Neuronal stem cell (in vitro differentiated cells): ENCODE data around the gene TSPAN15.

Experiments
- DNase-seq: peaks from one replicate; pipeline ENCODE4 v3.0.0-alpha.2; 2013; ENCODE audit warnings: low spot score
- H2AFZ ChIP-seq: one replicate; pipeline ENCODE4 v1.6.1; 2013; ENCODE audit warnings: mild to moderate bottlenecking, low read length, inconsistent platforms
- H2AK5ac ChIP-seq: 2 replicates; pipeline ENCODE4 v1.6.1; 2013; ENCODE audit warnings: low read depth, mild to moderate bottlenecking, inconsistent platforms, low read length, moderate library complexity, mixed read lengths
- H2BK120ac ChIP-seq: 2 replicates; pipeline ENCODE4 v1.6.1; 2013; ENCODE audit warnings: low read depth, mild to moderate bottlenecking, inconsistent platforms, low read length, moderate library complexity, mixed read lengths
- H2BK12ac ChIP-seq: one replicate; pipeline ENCODE4 v1.6.1; 2013; ENCODE audit warnings: low read length, inconsistent platforms
- H2BK15ac ChIP-seq: 2 replicates; pipeline ENCODE4 v1.6.1; 2013; ENCODE audit warnings: mild to moderate bottlenecking, low read length, inconsistent platforms, mixed read lengths
- H2BK5ac ChIP-seq: one replicate; pipeline ENCODE4 v1.6.1; 2013; ENCODE audit warnings: inconsistent platforms, mild to moderate bottlenecking, low read length, moderate library complexity
- H3K14ac ChIP-seq: one replicate; pipeline ENCODE4 v1.6.1; 2013; ENCODE audit warnings: low read length, inconsistent platforms
- H3K18ac ChIP-seq: 2 replicates; pipeline ENCODE4 v1.6.1; 2013; ENCODE audit warnings: low read length, inconsistent platforms
- H3K23ac ChIP-seq: 2 replicates; pipeline ENCODE4 v1.6.1; 2013; ENCODE audit warnings: low read depth, mild to moderate bottlenecking, mixed read lengths, low read length, inconsistent platforms; ENCODE audit not compliant: poor library complexity
- H3K27ac ChIP-seq: replicated peaks from 3 replicates; pipeline ENCODE4 v1.5.1; 2013; ENCODE audit warnings: low read length, inconsistent platforms
- H3K27me3 ChIP-seq, 3 experiments: 2 replicates each; pipeline ENCODE4 v1.6.1; 2013; ENCODE audit warnings: low read length in 3 of 3, mild to moderate bottlenecking in 2 of 3, inconsistent platforms in 1 of 3, low read depth in 1 of 3, mixed read lengths in 1 of 3, moderate library complexity in 1 of 3; ENCODE audit not compliant: control insufficient read depth in 3 of 3, insufficient read depth in 3 of 3
- H3K36me3 ChIP-seq, 2 donors: replicated peaks in 1 of 2; 2 replicates each; pipeline ENCODE4 v1.6.1; 2013; ENCODE audit warnings: low read length in 2 of 2; ENCODE audit not compliant: control insufficient read depth in 2 of 2, insufficient read depth in 2 of 2
- H3K4ac ChIP-seq: 2 replicates; pipeline ENCODE4 v1.6.1; 2013; ENCODE audit warnings: inconsistent platforms, mild to moderate bottlenecking, low read length, moderate library complexity
- H3K4me1 ChIP-seq, 2 donors: 1 replicate in 1 of 2; 2 replicates in 1 of 2; pipeline ENCODE4 v1.6.1; 2013; ENCODE audit warnings: low read length in 2 of 2, low read depth in 1 of 2; ENCODE audit not compliant: control insufficient read depth in 2 of 2, insufficient read depth in 1 of 2
- H3K4me2 ChIP-seq: one replicate; pipeline ENCODE4 v1.6.1; 2013; ENCODE audit warnings: mild to moderate bottlenecking, low read length, inconsistent platforms; ENCODE audit not compliant: insufficient read depth, poor library complexity, severe bottlenecking
- H3K4me3 ChIP-seq, 2 donors: 2 replicates each; pipeline ENCODE4 v1.5.1; 2013; ENCODE audit warnings: low read length in 2 of 2, mild to moderate bottlenecking in 2 of 2, inconsistent platforms in 1 of 2, moderate library complexity in 1 of 2
- H3K79me1 ChIP-seq: one replicate; pipeline ENCODE4 v1.6.1; 2013; ENCODE audit warnings: low read depth, mild to moderate bottlenecking, inconsistent platforms, low read length, moderate library complexity
- H3K9ac ChIP-seq: one replicate; pipeline ENCODE4 v1.6.1; 2013; ENCODE audit warnings: mild to moderate bottlenecking, low read depth, low read length, inconsistent platforms; ENCODE audit not compliant: poor library complexity
- H3K9me3 ChIP-seq, 2 donors: replicated peaks in 1 of 2; 2 replicates each; pipeline versions ENCODE3 to v1.6.1; 2013; ENCODE audit warnings: low read length in 2 of 2, mild to moderate bottlenecking in 2 of 2, inconsistent platforms in 1 of 2, low read depth in 1 of 2, mixed read lengths in 1 of 2, moderate library complexity in 1 of 2; ENCODE audit not compliant: control insufficient read depth in 2 of 2, insufficient read depth in 1 of 2
- H4K8ac ChIP-seq: one replicate; pipeline ENCODE4 v1.6.1; 2013; ENCODE audit warnings: low read depth, mild to moderate bottlenecking, inconsistent platforms, low read length, moderate library complexity
- H4K91ac ChIP-seq: one replicate; pipeline ENCODE4 v1.6.1; 2013; ENCODE audit warnings: low read length, low read depth, mild to moderate bottlenecking, inconsistent platforms; ENCODE audit not compliant: poor library complexity
- WGBS, 2 donors: extraction: QIAGEN DNeasy Blood & Tissue Kit; methylation state at CpG; one replicate each; pipeline ENCODE4 v1.1.7; 2013; ENCODE audit warnings: missing lambda C conversion rate in 2 of 2, mixed read lengths in 1 of 2; ENCODE audit not compliant: insufficient read length in 2 of 2, insufficient replicate concordance in 1 of 2; ENCODE audit errors: extremely low coverage in 2 of 2; 5-methylcytosine and 5-hydroxymethylcytosine counted together

Gene TSPAN15

DNA sequence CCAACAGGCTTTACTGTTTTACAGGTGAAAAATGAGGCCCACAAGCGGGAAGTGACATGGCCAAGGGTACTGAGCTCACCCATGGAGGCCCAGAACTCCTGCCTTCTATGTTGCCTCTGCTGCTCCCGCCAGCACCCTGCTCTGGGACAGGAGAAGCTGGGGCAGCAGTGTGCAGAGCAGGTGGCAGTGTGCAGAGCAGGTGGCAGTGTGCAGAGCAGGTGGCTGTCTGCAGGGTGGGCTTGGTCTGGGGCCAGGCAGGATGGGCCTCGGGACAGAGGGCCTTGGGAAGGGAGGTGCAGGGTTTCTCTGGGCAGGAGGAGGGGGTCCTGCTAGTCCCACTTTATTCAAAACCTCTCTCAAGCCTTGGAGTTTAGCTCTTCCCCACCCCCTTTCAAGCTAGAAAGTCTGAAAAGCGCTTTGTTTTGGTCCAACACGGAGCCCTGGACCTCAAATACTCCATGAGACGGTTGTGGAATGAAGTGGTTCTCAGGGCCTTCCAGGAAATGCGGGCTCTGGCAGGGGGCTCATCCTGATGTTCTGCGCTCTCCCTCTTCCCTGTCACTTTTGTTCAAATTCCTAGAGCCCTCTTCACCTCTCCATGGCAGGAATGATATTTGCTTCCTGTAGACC, 26.8 kb downstream of the TSPAN15 start:
- Histone ChIP-seq H3K14ac (no peak overlapping the region), H3K4me3 (peak overlapping the region in 1 of 2 donors; percentile 27), H3K9me3 (no peaks in the 10 kb centered on the region), H2BK15ac (no peak overlapping the region), H3K36me3 (no peaks in the 10 kb centered on the region), H4K8ac (no peak overlapping the region), H3K9ac (no peak overlapping the region), H4K91ac (no peak overlapping the region), H2BK120ac (no peak overlapping the region), H2BK5ac (no peak overlapping the region), H2BK12ac (no peak overlapping the region), H3K4ac (no peak overlapping the region), H3K4me2 (no peak overlapping the region), H3K27me3 (peaks cover 0 to 17% (median 0%) of the 10 kb centered on the region in 3 experiments), H3K27ac (no peak overlapping the region), H3K18ac (peak overlapping the region; percentile 78), H2AK5ac (peak overlapping the region; percentile 56), H3K4me1 (peaks cover 0 to 4% of the 10 kb centered on the region in 2 donors), H3K79me1 (no peaks in the 10 kb centered on the region), H2AFZ (no peak overlapping the region), H3K23ac (no peak overlapping the region)
- DNase-seq = no peak
- WGBS, 2 donors = no CpG with 5 or more reads among the region's 8 CpGs

- Histone ChIP-seq H3K18ac (peak overlapping the region; percentile 71), H3K27ac (no peak overlapping the region), H2AFZ (no peak overlapping the region), H4K91ac (no peak overlapping the region), H3K14ac (no peak overlapping the region), H3K9me3 (no peaks in the 10 kb centered on the region), H2AK5ac (no peak overlapping the region), H3K27me3 (peaks cover 0 to 17% (median 0%) of the 10 kb centered on the region in 3 experiments), H3K36me3 (no peaks in the 10 kb centered on the region), H3K9ac (peak overlapping the region; percentile 67), H2BK15ac (no peak overlapping the region), H3K23ac (no peak overlapping the region), H3K4me2 (no peak overlapping the region), H3K4me1 (peaks cover 0 to 2% of the 10 kb centered on the region in 2 donors), H4K8ac (no peak overlapping the region), H3K79me1 (no peaks in the 10 kb centered on the region), H2BK12ac (no peak overlapping the region), H2BK120ac (no peak overlapping the region), H3K4ac (no peak overlapping the region), H3K4me3 (no peak overlapping the region), H2BK5ac (no peak overlapping the region)
- WGBS, 2 donors = no CpG with 5 or more reads among the region's 7 CpGs
- no peak for DNase-seq
Observed at GRCh38 chr10:69479240-69480067, 28.2 kb downstream of the TSPAN15 start.

DNA sequence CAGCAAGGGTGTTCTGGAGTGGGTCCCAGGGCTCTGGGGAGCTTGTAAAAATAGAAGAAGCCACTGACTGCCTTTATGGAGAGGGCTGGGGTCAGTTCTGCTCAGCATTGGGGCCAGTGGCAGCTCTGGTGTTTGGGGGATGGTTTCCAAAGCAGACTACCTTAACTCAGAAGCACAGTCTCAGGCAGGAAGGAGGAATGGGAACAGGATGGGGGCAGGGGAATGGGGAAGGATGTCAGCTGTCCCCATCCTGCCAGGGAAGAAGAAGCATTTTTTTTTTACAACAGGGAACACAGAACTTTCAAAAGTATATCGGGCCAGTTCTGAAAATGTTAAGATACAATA, 28.8 kb downstream of the TSPAN15 start:
- no peak overlapping the region for H3K4ac ChIP-seq
- H2BK5ac ChIP-seq = no peak overlapping the region
- H3K27ac ChIP-seq = no peak overlapping the region
- no peak overlapping the region for H3K4me3 ChIP-seq
- H3K9me3 ChIP-seq = no peaks in the 10 kb centered on the region
- DNase-seq = no peak
- no peak overlapping the region for H2AFZ ChIP-seq
- no peak overlapping the region for H2AK5ac ChIP-seq
- H2BK15ac ChIP-seq = no peak overlapping the region
- no peak overlapping the region for H3K9ac ChIP-seq
- peaks cover 0 to 2% of the 10 kb centered on the region in 2 donors for H3K4me1 ChIP-seq
- H3K79me1 ChIP-seq = no peaks in the 10 kb centered on the region
- H3K14ac ChIP-seq = no peak overlapping the region
- WGBS, 2 donors = no CpG with 5 or more reads among the region's 1 CpG
- no peaks in the 10 kb centered on the region for H3K36me3 ChIP-seq
- no peak overlapping the region for H3K23ac ChIP-seq
- peaks cover 0 to 17% (median 0%) of the 10 kb centered on the region in 3 experiments for H3K27me3 ChIP-seq
- no peak overlapping the region for H2BK120ac ChIP-seq
- no peak overlapping the region for H2BK12ac ChIP-seq
- H4K8ac ChIP-seq = no peak overlapping the region
- no peak overlapping the region for H3K18ac ChIP-seq
- H4K91ac ChIP-seq = no peak overlapping the region
- H3K4me2 ChIP-seq = no peak overlapping the region

- Histone ChIP-seq H3K9ac (no peak overlapping the region), H2BK12ac (no peak overlapping the region), H2AFZ (no peak overlapping the region), H4K8ac (no peak overlapping the region), H3K4ac (no peak overlapping the region), H3K27me3 (peaks cover 0 to 20% (median 0%) of the 10 kb centered on the region in 3 experiments), H2BK120ac (no peak overlapping the region), H3K14ac (no peak overlapping the region), H2BK5ac (no peak overlapping the region), H2AK5ac (no peak overlapping the region), H3K27ac (no peak overlapping the region), H3K23ac (no peak overlapping the region), H3K18ac (peak overlapping the region; percentile 17), H3K36me3 (no peaks in the 10 kb centered on the region), H3K4me3 (no peak overlapping the region), H3K79me1 (no peaks in the 10 kb centered on the region), H2BK15ac (no peak overlapping the region), H3K4me1 (peaks cover 0 to 2% of the 10 kb centered on the region in 2 donors), H3K9me3 (no peaks in the 10 kb centered on the region), H3K4me2 (no peak overlapping the region), H4K91ac (no peak overlapping the region)
- WGBS, 2 donors = no CpG with 5 or more reads among the region's 6 CpGs
- DNase-seq = no peak
Observed at GRCh38 chr10:69481305-69481704, 30.0 kb downstream of the TSPAN15 start.
